ENCODE data around the gene POU2AF3.

GRCh38 chr11:111301842-111302118 lies 3.4 kb downstream of the POU2AF3 start:
- TF ChIP-seq, protein P1, sequence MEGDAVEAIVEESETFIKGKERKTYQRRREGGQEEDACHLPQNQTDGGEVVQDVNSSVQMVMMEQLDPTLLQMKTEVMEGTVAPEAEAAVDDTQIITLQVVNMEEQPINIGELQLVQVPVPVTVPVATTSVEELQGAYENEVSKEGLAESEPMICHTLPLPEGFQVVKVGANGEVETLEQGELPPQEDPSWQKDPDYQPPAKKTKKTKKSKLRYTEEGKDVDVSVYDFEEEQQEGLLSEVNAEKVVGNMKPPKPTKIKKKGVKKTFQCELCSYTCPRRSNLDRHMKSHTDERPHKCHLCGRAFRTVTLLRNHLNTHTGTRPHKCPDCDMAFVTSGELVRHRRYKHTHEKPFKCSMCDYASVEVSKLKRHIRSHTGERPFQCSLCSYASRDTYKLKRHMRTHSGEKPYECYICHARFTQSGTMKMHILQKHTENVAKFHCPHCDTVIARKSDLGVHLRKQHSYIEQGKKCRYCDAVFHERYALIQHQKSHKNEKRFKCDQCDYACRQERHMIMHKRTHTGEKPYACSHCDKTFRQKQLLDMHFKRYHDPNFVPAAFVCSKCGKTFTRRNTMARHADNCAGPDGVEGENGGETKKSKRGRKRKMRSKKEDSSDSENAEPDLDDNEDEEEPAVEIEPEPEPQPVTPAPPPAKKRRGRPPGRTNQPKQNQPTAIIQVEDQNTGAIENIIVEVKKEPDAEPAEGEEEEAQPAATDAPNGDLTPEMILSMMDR (IDR thresholded peaks at IDR 0.05) = no peak
- no peak for TF ChIP-seq POLR2A (IDR thresholded peaks at IDR 0.05; ENCODE audit: low read length)
- TF ChIP-seq SREBF2 (IDR thresholded peaks at IDR 0.05) = no peak
- no peak for TF ChIP-seq NPAS2 (CRISPR knock-in tag; IDR thresholded peaks at IDR 0.05; ENCODE audit: borderline replicate concordance)
- no peak for TF ChIP-seq JUN (IDR thresholded peaks at IDR 0.05)
- TF ChIP-seq MAX (IDR thresholded peaks at IDR 0.05) = no peak
- no peak for TF ChIP-seq RNF2 (IDR thresholded peaks at IDR 0.05; ENCODE audit: borderline replicate concordance, low read depth)
- TF ChIP-seq REST (IDR thresholded peaks at IDR 0.05) = no peak
- TF ChIP-seq CHD2 (IDR thresholded peaks at IDR 0.05; ENCODE audit: low read length, partially characterized antibody) = no peak
- TF ChIP-seq, protein P2, sequence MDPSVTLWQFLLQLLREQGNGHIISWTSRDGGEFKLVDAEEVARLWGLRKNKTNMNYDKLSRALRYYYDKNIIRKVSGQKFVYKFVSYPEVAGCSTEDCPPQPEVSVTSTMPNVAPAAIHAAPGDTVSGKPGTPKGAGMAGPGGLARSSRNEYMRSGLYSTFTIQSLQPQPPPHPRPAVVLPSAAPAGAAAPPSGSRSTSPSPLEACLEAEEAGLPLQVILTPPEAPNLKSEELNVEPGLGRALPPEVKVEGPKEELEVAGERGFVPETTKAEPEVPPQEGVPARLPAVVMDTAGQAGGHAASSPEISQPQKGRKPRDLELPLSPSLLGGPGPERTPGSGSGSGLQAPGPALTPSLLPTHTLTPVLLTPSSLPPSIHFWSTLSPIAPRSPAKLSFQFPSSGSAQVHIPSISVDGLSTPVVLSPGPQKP (IDR thresholded peaks at IDR 0.05; ENCODE audit: low read depth, low read length) = no peak
- no peak for TF ChIP-seq FOSL2 (IDR thresholded peaks at IDR 0.05)
- TF ChIP-seq FOSL2 (CRISPR knock-in tag; IDR thresholded peaks at IDR 0.05) = no peak
- no peak for TF ChIP-seq HDAC2 (IDR thresholded peaks at IDR 0.05)
- no peak for TF ChIP-seq RAD21 (conservative IDR thresholded peaks at IDR 0.05 in 1 of 2, IDR thresholded peaks at IDR 0.05 in 1 of 2)
- no peak for TF ChIP-seq RCOR1 (IDR thresholded peaks at IDR 0.05; ENCODE audit: low read depth, low read length)
